Measurements from ENCODE around the gene EXOC3L4.

Gene EXOC3L4

GRCh38 chr14:103126088-103126872, 31.8 kb downstream of the EXOC3L4 start:
- H3K4me3 ChIP-seq (ENCODE audit: low read depth, low read length): no peak overlapping the region

GRCh38 chr14:103126873-103127304, 32.4 kb downstream of the EXOC3L4 start:
- H3K4me3 ChIP-seq (ENCODE audit: low read depth, low read length): no peak overlapping the region
- no peak for TF ChIP-seq CTCF (IDR thresholded peaks at IDR 0.05; ENCODE audit: borderline replicate concordance, insufficient read depth, low read depth, low read length)

More at GRCh38 chr14:103126088-103126872, 31.8 kb downstream of the EXOC3L4 start:
- TF ChIP-seq CTCF (IDR thresholded peaks at IDR 0.05; ENCODE audit: borderline replicate concordance, insufficient read depth, low read depth, low read length): no peak

- H3K4me3 ChIP-seq (ENCODE audit: low read depth, low read length): no peak overlapping the region
- no peak for TF ChIP-seq CTCF (IDR thresholded peaks at IDR 0.05; ENCODE audit: borderline replicate concordance, insufficient read depth, low read depth, low read length)
Observed at GRCh38 chr14:103127356-103127755, 32.8 kb downstream of the EXOC3L4 start.

DNA sequence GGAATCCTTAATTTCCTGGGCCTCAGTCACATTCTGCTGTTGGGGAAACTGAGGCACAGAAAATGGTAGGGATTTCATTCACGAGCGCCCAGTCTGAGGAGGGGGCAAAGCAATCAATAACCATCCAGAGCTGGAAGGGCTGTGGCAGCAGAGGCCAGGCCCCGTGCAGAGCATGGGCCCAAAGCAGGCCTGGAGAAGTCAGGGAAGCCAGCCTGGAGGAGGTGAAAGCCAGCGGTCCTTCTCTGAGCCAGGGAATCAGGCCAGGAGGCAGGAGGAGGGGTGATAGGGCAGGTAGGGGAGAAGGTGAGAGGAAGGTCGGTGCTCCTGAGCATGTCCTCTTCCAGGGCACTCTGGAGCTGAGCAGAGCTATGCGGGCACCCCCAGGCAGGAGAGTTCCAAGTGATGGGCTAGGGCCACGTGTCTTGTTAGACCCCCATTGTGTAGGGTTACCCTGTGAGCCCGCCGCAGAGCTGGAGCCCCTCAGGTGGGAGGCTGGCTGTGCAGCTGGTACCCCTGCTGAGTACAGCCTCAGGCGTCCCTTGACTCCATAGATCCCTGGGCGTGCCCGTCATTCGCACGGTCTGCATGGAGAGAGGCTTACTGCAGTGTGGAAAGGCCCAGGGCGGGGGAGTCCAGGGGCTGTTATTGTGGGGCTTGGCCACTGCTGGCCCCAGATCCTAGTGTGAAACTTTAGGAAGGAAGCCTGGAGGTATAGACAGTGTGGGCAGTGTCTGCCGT, 33.5 kb downstream of the EXOC3L4 start:
- H3K4me3 ChIP-seq (ENCODE audit: low read depth, low read length): no peak overlapping the region
- no peak for TF ChIP-seq CTCF (IDR thresholded peaks at IDR 0.05; ENCODE audit: borderline replicate concordance, insufficient read depth, low read depth, low read length)

DNA sequence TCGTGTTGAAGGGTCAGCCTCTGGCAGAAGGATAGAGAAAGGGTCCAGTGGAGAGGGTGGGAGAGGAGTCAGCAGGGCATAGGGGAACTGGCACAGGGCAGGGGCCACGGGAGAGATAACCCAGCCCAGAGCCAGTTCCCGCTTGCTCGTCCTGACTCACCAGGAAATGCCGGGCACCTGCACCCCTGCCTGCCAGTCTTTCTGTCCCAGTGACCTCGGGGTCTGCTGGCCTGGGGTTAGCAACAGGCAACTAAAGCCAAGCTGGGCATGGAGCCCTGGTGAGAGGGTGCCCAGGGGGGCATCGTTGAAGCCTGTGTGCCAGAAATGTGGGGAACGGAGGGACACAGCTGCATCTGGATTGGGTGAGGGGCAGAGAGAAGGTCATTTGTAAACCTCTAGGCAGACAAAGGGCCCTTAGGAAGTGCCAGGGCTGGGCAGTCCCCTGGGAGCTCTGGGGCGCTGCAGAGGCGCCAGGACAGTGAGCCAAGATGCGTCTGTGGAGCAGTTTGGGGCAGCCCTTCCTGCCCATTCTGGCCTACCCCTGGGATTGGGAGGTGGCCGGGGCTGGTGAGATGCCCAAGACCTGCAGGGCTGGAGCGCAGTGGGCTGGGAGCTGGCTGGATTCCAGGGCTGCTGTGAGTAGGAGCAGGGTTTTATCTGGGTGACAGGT, 34.2 kb downstream of the EXOC3L4 start:
- no peak overlapping the region for H3K4me3 ChIP-seq (ENCODE audit: low read depth, low read length)
- no peak for TF ChIP-seq CTCF (IDR thresholded peaks at IDR 0.05; ENCODE audit: borderline replicate concordance, insufficient read depth, low read depth, low read length)

GRCh38 chr14:103129301-103130016, 34.9 kb downstream of the EXOC3L4 start:
- TF ChIP-seq CTCF (IDR thresholded peaks at IDR 0.05; ENCODE audit: borderline replicate concordance, insufficient read depth, low read depth, low read length): no peak
- H3K4me3 ChIP-seq (ENCODE audit: low read depth, low read length): no peak overlapping the region
